ENCODE results near the gene ZNF343. TPM values are rescaled to one million over a fixed set of nuclear protein-coding genes. Genes with fewer than 3 reads are reported as not detected.

Gene ZNF343
- total and polyA plus RNA-seq, 2 of the 8 experiments (the other 6 are each of a cell fraction or from before 2014, with no cell fraction given): 1.8 to 5.0 TPM

DNA sequence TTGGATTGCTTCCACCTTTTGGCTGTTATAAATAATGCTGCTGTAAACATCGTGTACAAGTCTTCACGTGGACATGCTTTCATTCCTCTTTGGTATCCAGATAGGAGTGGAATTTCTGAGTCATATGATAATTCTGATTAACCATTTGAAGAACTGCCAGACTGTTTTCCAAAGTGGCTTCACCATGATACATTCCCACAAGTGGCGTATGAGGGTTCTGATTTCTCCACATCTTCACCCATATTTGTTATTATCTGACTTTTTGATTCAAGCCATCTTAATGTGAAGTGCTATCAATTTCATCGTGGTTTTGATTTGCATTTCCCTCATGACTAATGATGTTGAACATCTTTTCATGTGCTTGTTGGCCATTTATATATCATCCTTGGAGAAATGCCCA, 35.2 kb downstream of the ZNF343 start:
- no peak overlapping the region for H3K4ac ChIP-seq (replicated peaks; ENCODE audit: insufficient read length, low read depth, low read length)

More for the DNA sequence above, 35.2 kb downstream of the ZNF343 start:
- Histone ChIP-seq H2BK12ac (ENCODE audit: low read depth, low read length) (no peak overlapping the region), H3K56ac (replicated peaks; ENCODE audit: insufficient read length, low read depth, low read length) (no peak overlapping the region), H2BK20ac (ENCODE audit: low read length) (no peak overlapping the region), H3K4me2 (ENCODE audit: insufficient read depth in 1 of 2, low read depth in 2 of 2, low read length in 2 of 2) (no peak overlapping the region), H3K14ac (ENCODE audit: insufficient read length) (no peak overlapping the region), H2BK120ac (replicated peaks; ENCODE audit: low read depth, low read length) (no peak overlapping the region), H3K27ac (ENCODE audit: low read depth, low read length) (no peak overlapping the region), H3K23ac (ENCODE audit: insufficient read length) (no peak overlapping the region), H3K23me2 (ENCODE audit: low read depth, low read length) (peaks cover 8% of the 10 kb centered on the region), H2AFZ (ENCODE audit: low read length) (no peak overlapping the region), H4K20me1 (replicated peaks in 1 of 2; ENCODE audit: control insufficient read depth in 1 of 2, insufficient read depth in 2 of 2, low read length in 2 of 2) (peaks cover 9 to 10% of the 10 kb centered on the region in 2 experiments), H3K9me3 (ENCODE audit: insufficient read depth in 2 of 2, low read depth in 1 of 2, low read length in 1 of 2) (no peaks in the 10 kb centered on the region; a peak in 1 of 4 replicates), H3K18ac (ENCODE audit: extremely low read depth, low read length) (no peak overlapping the region), H2AK5ac (ENCODE audit: low read depth, low read length) (no peak overlapping the region), H2BK5ac (ENCODE audit: low read depth, low read length) (no peak overlapping the region), H4K5ac (ENCODE audit: insufficient read length, low read depth, low read length) (no peak overlapping the region), H4K91ac (replicated peaks; ENCODE audit: insufficient read length, low read length) (no peak overlapping the region), H3K79me1 (ENCODE audit: low read depth, low read length) (no peaks in the 10 kb centered on the region), H3K4me1 (replicated peaks in 1 of 4; ENCODE audit: control insufficient read depth in 3 of 4, insufficient read depth in 4 of 4, low read length in 3 of 4) (peaks cover 0 to 7% (median 2%) of the 10 kb centered on the region in 4 experiments; a peak in 3 of 7 replicates), H3K4me3 (ENCODE audit: extremely low read depth in 1 of 4, insufficient read depth in 2 of 4, low read depth in 3 of 4, low read length in 4 of 4) (no peak overlapping the region), H4K8ac (ENCODE audit: extremely low read depth, insufficient read depth, low read length) (no peak overlapping the region), H3K79me2 (ENCODE audit: control insufficient read depth in 1 of 2, insufficient read depth in 2 of 2, low read length in 2 of 2) (peaks cover 19 to 21% of the 10 kb centered on the region in 2 experiments), H2BK15ac (ENCODE audit: low read length) (no peak overlapping the region), H3K27me3 (replicated peaks in 1 of 4; ENCODE audit: control insufficient read depth in 3 of 4, extremely low read depth in 1 of 4, insufficient read depth in 3 of 4, low read length in 3 of 4) (no peaks in the 10 kb centered on the region; a peak in 1 of 7 replicates), H3K9ac (replicated peaks in 1 of 4; ENCODE audit: extremely low read depth in 1 of 4, low read depth in 3 of 4, low read length in 3 of 4) (no peak overlapping the region), H3K36me3 (ENCODE audit: control insufficient read depth in 2 of 4, insufficient read depth in 4 of 4, low read length in 3 of 4) (peaks cover 0 to 7% (median 0%) of the 10 kb centered on the region in 4 experiments; a peak in 2 of 8 replicates)
- CTCF ChIA-PET (ENCODE audit: partially characterized antibody): interaction anchor here (1.9 kb wide), 1 partner anchor 86 kb away, joined by 7 read pairs; no protein-coding TSS in a partner anchor
- 94% methylated on average over 4 of the region's 4 CpGs; no CpG with 5 or more reads in 1 of the 2 experiments for WGBS, 2 experiments (ENCODE audit: extremely low coverage in 1 of 2, insufficient coverage in 1 of 2, insufficient read length in 1 of 2, insufficient replicate concordance in 2 of 2, low coverage in 1 of 2, low lambda C conversion rate in 2 of 2, missing lambda C conversion rate in 1 of 2)
- FAIRE-seq: no peak
- POLR2A ChIA-PET (ENCODE audit: partially characterized antibody): no interaction called here
- no peak for DNase-seq (ENCODE audit: low read depth in 1 of 2, low spot score in 2 of 2)
- no peak for TF ChIP-seq RXRA (IDR thresholded peaks at IDR 0.05; ENCODE audit: insufficient read depth, low read depth, low read length)
- no peak for TF ChIP-seq SAP30 (IDR thresholded peaks at IDR 0.05; ENCODE audit: insufficient read depth, insufficient replicate concordance, low read length)
- TF ChIP-seq CHD2 (IDR thresholded peaks at IDR 0.05; ENCODE audit: low read length): no peak
- TF ChIP-seq EP300 (IDR thresholded peaks at IDR 0.05; ENCODE audit: borderline replicate concordance in 1 of 2, low read depth in 2 of 2, low read length in 2 of 2): no peak

Measured in H1 (cell line).